Activated gamma-delta T cell (primary cell): ENCODE measurements around the gene KRT78.
A peak's percentile ranks its signal among the peaks of the same experiment; 100 is the strongest.
"Not testable (repeated sequence)": the region's sequence is repeated elsewhere in the genome, so short reads cannot be mapped to it uniquely, and the experiment has no call there.

ENCODE experiments used
- DNase-seq: peaks from one replicate; lab custom pipeline; 2025; lab: John Stamatoyannopoulos, UW
- total RNA-seq, 2 donors: gene quantifications; one replicate each; lab custom pipeline; 2026; lab: John Stamatoyannopoulos, UW

KRT78 gene, protein sequence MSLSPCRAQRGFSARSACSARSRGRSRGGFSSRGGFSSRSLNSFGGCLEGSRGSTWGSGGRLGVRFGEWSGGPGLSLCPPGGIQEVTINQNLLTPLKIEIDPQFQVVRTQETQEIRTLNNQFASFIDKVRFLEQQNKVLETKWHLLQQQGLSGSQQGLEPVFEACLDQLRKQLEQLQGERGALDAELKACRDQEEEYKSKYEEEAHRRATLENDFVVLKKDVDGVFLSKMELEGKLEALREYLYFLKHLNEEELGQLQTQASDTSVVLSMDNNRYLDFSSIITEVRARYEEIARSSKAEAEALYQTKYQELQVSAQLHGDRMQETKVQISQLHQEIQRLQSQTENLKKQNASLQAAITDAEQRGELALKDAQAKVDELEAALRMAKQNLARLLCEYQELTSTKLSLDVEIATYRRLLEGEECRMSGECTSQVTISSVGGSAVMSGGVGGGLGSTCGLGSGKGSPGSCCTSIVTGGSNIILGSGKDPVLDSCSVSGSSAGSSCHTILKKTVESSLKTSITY
- 0 reads per million in 2 donors for total RNA-seq

DNA sequence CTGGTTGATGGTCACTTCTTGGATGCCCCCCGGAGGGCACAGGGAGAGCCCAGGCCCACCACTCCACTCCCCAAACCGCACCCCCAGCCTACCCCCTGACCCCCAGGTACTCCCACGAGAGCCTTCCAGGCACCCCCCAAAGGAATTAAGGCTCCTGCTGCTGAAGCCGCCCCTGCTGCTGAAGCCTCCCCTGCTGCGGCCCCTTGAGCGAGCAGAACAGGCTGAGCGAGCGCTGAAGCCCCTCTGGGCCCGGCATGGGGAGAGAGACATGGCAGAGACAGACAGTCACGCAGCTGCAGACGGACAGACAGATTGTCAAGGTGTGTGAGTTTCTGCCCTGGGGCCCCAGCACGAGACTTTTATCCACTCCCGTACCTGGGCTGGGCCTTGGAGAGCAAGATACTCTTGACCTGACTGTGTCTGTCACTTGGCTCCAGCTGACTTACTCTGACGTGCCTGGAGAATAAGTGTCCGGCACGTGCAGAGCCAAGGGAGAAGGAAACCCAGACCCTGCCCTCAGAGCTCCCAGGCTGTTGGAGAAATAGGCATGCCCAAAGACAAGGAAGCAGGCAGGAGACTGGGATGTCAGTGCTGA lies at the start of gene KRT78:
Gene KRT78, minus strand, starts transcription at position 334 of the 595 bp plus-strand sequence. Its CDS starts 64 bp downstream, at position 270.
- DNase-seq = no peak

DNA sequence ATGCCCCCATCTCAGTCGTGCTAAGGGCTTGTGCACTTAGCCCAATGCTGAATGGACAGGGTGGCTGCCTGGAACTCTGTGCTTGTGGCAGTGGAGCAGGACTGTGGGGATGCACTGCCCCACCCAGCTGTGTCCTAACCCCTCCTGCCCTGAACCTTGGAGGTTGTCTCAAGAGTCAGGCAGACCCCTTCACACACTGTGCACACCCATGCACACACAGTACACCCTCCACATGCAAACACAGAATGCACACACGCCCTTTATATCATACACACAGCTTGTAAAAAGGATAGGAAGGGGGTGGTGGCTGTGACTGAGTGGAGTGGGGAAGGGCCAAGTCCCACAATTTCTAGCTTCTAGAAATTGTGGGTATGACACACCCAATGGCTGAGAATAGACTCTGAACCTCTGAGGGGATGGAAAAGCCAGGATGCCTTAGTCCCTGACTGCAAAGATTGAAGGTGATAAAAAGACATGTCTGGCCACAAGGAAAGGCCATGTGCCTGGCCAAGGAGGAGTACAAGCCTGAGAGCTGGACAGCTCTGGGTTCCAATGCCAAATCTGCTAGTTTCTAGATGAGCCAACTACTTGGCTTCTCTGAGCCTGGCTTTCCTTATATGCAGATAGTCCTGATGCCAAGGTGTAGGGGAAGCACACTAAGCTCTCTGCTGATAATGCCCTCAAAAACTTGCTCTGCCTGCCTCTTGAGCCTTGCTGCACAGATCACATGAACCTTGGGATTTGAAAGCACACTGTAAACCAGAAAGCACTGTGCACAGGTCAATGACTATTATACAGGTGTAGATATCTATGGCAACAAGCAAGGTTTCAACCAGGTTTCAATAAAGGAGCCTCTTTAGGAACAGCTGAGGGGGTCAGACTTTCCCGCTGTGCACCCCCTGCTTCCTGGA lies 47.7 kb upstream of the KRT78 start:
- no peak for DNase-seq

GRCh38 chr12:52895726-52896189 lies 47.0 kb upstream of the KRT78 start:
- DNase-seq = no peak

GRCh38 chr12:52892974-52893373 lies 44.2 kb upstream of the KRT78 start:
- DNase-seq = no peak

- no peak for DNase-seq
Measured at GRCh38 chr12:52892207-52892852, 43.5 kb upstream of the KRT78 start.

DNA sequence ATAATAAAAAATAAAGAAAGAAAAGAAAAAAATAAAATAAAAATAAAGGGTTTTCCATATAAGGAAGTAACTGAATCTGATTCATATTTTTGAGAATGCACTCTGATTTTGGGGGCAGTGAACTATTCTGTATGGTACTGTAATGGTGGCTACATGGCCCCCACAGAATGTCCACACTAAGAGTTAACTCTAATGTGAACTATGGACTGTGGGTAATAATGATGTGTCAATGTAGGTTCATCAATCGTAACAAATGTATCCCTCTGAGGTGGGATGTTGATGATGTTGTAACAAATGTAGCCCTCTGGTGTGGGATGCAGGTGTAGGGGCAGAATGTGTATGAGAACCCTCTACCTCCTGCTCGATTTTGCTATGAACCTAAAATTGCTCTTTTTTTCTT lies 42.2 kb upstream of the KRT78 start:
- no peak for DNase-seq

DNA sequence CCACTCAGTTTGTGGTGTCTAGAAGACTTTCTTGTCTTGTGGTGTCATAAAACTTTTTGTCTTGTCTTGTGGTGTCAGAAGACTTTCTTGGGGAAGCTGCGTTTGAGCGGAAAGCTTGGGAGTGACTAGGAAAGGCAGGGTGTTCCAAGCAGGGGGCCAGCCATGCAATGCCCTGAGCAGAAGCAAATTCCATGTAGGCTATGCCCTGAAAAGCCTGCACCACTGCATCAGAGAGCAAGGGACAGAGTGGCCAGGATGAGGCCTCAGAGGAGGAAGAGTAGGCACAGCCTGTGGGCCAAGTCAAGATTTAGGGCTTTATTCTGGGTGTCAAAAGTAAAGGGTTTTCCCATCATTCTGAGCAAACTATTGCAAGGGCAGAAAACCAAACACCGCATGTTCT lies 41.6 kb upstream of the KRT78 start:
- no peak for DNase-seq

- peak; percentile 20 for DNase-seq
Measured at GRCh38 chr12:52884526-52885293, 35.9 kb upstream of the KRT78 start.

- not testable (repeated sequence) for DNase-seq
Measured at GRCh38 chr12:52880499-52880898, 31.7 kb upstream of the KRT78 start.

- DNase-seq = peak; percentile 21
Measured at GRCh38 chr12:52879394-52880351, 30.9 kb upstream of the KRT78 start.

DNA sequence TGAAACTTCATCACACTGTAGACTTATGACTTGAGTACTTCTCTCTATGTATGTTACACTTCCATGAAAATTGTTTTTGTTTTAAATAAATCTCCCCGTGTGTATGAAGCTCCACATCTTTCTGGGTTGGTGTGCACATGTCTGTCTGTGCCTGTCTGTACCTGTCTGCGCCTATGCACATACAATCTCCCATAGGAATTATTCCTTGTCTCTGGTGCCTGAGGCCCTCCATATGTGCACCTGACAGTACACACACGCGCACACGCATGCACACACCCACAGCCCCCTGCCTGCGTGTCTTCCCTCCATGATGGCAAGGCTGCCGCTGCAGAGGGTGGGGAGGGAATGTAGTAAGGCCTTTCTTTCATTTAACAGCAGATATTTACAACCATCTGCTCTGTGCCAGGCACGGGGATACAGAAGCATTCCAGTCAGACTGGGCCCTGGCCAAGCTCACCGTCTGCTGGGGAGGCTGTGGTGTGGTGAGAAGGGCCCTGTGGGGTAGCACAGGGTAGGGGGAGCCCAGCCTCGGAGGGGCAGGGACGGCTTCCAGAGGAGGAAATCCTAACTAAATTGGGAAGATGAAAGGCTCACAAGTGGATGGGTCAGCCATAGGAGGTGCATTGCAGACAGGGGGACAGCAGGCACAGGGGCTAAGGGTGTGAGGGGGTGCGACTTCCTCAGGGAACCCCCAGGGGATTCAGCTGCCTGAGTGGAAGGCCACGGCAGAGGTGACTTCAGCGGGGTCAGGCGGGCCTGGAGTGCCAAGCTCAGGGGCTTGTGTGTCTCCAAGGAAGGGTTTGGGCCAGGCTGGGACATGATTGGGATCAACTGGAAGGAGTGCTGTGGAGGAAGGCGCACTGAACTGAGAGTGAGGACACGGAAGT lies 30.0 kb upstream of the KRT78 start:
- DNase-seq = no peak

DNA sequence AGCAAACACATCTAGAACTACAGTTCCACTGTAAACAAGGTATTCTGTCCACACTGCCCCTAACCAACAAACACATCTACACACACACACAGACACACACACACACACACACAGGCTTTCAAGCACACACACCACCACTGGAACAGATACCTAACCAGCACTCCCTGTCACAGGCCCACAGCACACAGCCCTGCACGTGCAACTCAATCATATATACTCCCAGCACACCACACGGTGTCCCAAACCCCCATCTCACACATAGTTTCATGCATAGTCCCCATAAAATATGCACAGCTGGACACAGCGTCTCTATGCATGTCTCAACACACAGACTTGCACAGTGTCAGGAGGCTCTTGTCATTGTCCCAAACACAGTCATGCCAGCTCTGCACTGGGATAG lies 28.4 kb upstream of the KRT78 start:
- no peak for DNase-seq

GRCh38 chr12:52876372-52876771 lies 27.6 kb upstream of the KRT78 start:
- DNase-seq = no peak

- no peak for DNase-seq
Measured at GRCh38 chr12:52874573-52875435, 26.0 kb upstream of the KRT78 start.

- peak; percentile 32 for DNase-seq
Measured at GRCh38 chr12:52873832-52874572, 25.2 kb upstream of the KRT78 start.

- DNase-seq = no peak
Measured at GRCh38 chr12:52873513-52873831, 24.7 kb upstream of the KRT78 start.
